ENCODE measurements around the gene ADGRB3. TPM values are rescaled to one million over a fixed set of nuclear protein-coding genes. Genes with fewer than 3 reads are reported as not detected.
"Not testable (repeated sequence)": the region's sequence is repeated elsewhere in the genome, so short reads cannot be mapped to it uniquely, and the experiment has no call there.

ADGRB3 gene
- total and polyA plus RNA-seq, 7 donors: 0.10 to 0.39 (median 0.21) TPM; not detected in 1

DNA sequence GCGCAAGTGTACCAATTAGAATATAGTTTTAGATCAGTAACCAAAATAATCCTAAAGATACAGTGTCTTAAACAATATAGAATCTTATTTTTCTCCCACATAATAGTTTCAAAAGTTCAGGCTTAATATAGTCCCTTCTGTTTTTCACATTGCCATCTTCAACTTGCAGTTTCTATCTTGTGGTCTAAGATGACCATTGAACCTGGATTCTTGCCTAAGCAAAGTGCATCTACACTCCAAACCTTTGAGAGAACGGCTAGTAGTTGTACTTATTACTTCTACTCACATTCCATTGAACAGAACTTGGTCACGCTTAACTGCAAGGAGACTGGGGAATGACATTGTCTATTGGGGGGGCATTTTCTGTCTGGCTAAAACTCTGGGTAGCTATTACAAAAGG lies 788.7 kb downstream of the ADGRB3 start:
- ATAC-seq (no peak), DNase-seq (no peak)
- Histone ChIP-seq H3K36me3 (ENCODE audit: insufficient read depth in 1 of 2, low read depth in 1 of 2) (no peaks in the 10 kb centered on the region), H3K9me3 (no peaks in the 10 kb centered on the region), H3K27me3 (ENCODE audit: insufficient read depth in 3 of 3, low read length in 2 of 3) (no peaks in the 10 kb centered on the region), H3K4me3 (no peak overlapping the region), H3K27ac (no peak overlapping the region), H3K4me1 (no peaks in the 10 kb centered on the region)
- TF ChIP-seq, protein P1, sequence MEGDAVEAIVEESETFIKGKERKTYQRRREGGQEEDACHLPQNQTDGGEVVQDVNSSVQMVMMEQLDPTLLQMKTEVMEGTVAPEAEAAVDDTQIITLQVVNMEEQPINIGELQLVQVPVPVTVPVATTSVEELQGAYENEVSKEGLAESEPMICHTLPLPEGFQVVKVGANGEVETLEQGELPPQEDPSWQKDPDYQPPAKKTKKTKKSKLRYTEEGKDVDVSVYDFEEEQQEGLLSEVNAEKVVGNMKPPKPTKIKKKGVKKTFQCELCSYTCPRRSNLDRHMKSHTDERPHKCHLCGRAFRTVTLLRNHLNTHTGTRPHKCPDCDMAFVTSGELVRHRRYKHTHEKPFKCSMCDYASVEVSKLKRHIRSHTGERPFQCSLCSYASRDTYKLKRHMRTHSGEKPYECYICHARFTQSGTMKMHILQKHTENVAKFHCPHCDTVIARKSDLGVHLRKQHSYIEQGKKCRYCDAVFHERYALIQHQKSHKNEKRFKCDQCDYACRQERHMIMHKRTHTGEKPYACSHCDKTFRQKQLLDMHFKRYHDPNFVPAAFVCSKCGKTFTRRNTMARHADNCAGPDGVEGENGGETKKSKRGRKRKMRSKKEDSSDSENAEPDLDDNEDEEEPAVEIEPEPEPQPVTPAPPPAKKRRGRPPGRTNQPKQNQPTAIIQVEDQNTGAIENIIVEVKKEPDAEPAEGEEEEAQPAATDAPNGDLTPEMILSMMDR (IDR thresholded peaks at IDR 0.05): no peak
- 68 to 73% (median 73%) methylated on average over 3 of the region's 3 CpGs for WGBS, 3 donors
- intact Hi-C loops (cut with DNase I): no loop called here

- H3K9me3 ChIP-seq: no peaks in the 10 kb centered on the region
- ATAC-seq (no peak), DNase-seq (no peak)
- no peaks in the 10 kb centered on the region for H3K36me3 ChIP-seq (ENCODE audit: insufficient read depth in 1 of 2, low read depth in 1 of 2)
- H3K4me3 ChIP-seq: no peak overlapping the region
- H3K27ac ChIP-seq: no peak overlapping the region
- intact Hi-C loops (cut with DNase I): no loop called here
- no peaks in the 10 kb centered on the region for H3K27me3 ChIP-seq (ENCODE audit: insufficient read depth in 3 of 3, low read length in 2 of 3)
- H3K4me1 ChIP-seq: no peaks in the 10 kb centered on the region
- 79 to 89% (median 89%) methylated on average over 3 of the region's 3 CpGs for WGBS, 3 donors
- TF ChIP-seq, protein P1 (IDR thresholded peaks at IDR 0.05): no peak
Measured at GRCh38 chr6:69424581-69424980, 789.5 kb downstream of the ADGRB3 start.

- TF ChIP-seq, protein P1 (IDR thresholded peaks at IDR 0.05): no peak
- DNase-seq (no peak), ATAC-seq (no peak)
- intact Hi-C loops (cut with DNase I): no loop called here
- Histone ChIP-seq H3K4me1 (no peaks in the 10 kb centered on the region), H3K36me3 (ENCODE audit: insufficient read depth in 1 of 2, low read depth in 1 of 2) (no peaks in the 10 kb centered on the region), H3K27ac (no peak overlapping the region), H3K9me3 (no peaks in the 10 kb centered on the region), H3K27me3 (ENCODE audit: insufficient read depth in 3 of 3, low read length in 2 of 3) (no peaks in the 10 kb centered on the region), H3K4me3 (no peak overlapping the region)
- 76 to 83% (median 78%) methylated on average over 5 of the region's 5 CpGs for WGBS, 3 donors
Measured at GRCh38 chr6:69427882-69428281, 792.8 kb downstream of the ADGRB3 start.

DNA sequence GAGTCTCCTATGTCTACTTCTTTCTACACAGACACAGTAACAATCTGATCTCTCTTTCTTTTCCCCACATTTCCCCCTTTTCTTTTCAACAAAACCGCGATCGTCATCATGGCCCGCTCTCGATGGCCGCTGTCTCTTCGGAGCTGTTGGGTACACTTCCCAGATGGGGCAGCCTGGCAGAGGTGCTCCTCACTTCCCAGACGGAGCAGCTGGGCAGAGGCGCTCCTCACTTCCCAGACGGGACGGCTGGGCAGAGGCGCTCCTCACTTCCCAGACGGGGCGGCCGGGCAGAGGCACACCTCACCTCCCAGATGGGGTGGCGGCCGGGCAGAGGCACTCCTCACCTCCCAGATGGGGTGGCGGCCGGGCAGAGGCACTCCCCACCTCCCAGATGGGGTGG lies 797.1 kb downstream of the ADGRB3 start:
- intact Hi-C loops (cut with DNase I); H3K27me3 ChIP-seq (ENCODE audit: insufficient read depth in 3 of 3, low read length in 2 of 3); DNase-seq; H3K9me3 ChIP-seq; ATAC-seq; H3K27ac ChIP-seq; H3K4me1 ChIP-seq; H3K36me3 ChIP-seq (ENCODE audit: insufficient read depth in 1 of 2, low read depth in 1 of 2); H3K4me3 ChIP-seq: not testable (repeated sequence)
- 88 to 91% (median 88%) methylated on average over 15 to 17 of the region's 19 CpGs for WGBS, 3 donors

DNA sequence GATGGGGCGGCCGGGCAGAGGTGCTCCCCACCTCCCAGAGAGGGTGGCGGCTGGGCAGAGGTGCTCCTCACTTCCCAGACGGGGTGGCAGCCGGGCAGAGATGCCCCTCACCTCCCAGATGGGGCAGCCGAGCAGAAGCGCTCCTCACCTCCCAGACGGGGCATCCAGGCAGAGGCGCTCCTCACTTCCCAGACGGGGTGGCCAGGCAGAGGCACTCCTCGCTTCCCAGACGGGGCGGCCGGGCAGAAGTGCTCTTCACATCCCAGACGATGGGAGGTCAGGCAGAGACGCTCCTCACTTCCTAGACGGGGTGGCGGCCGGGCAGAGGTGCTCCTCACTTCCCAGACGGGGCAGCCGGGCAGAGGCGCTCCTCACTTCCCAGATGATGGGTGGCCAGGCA lies 798.0 kb downstream of the ADGRB3 start:
- ATAC-seq; DNase-seq; H3K9me3 ChIP-seq; intact Hi-C loops (cut with DNase I); H3K27me3 ChIP-seq (ENCODE audit: insufficient read depth in 3 of 3, low read length in 2 of 3); H3K4me3 ChIP-seq; H3K27ac ChIP-seq; H3K4me1 ChIP-seq; H3K36me3 ChIP-seq (ENCODE audit: insufficient read depth in 1 of 2, low read depth in 1 of 2): not testable (repeated sequence)
- WGBS, 3 donors: 85 to 86% (median 86%) methylated on average over 21 to 22 of the region's 22 CpGs

GRCh38 chr6:69438113-69438512 lies 803.0 kb downstream of the ADGRB3 start:
- Histone ChIP-seq H3K27me3 (ENCODE audit: insufficient read depth in 3 of 3, low read length in 2 of 3) (no peaks in the 10 kb centered on the region), H3K4me3 (no peak overlapping the region), H3K4me1 (no peaks in the 10 kb centered on the region), H3K9me3 (no peaks in the 10 kb centered on the region), H3K27ac (no peak overlapping the region), H3K36me3 (ENCODE audit: insufficient read depth in 1 of 2, low read depth in 1 of 2) (no peaks in the 10 kb centered on the region)
- TF ChIP-seq, protein P1 (IDR thresholded peaks at IDR 0.05): no peak
- intact Hi-C loops (cut with DNase I): no loop called here
- ATAC-seq (no peak), DNase-seq (no peak)
- 82 to 90% (median 83%) methylated on average over 2 of the region's 2 CpGs for WGBS, 3 donors

Measured in psoas muscle (tissue), 8 donors.